HG02571 (cell line): ENCODE results near the gene DAD1.

Source experiments
- ATAC-seq: cut with Tn5 transposase; IDR thresholded peaks from one replicate; pipeline ENCODE4 v1.9.1; 2021; ENCODE audit warnings: mild to moderate bottlenecking, moderate library complexity; ENCODE audit not compliant: unreplicated experiment

DAD1 gene

GRCh38 chr14:22521449-22522239 is 67.4 kb downstream of the DAD1 start:
- no peak for ATAC-seq

DNA sequence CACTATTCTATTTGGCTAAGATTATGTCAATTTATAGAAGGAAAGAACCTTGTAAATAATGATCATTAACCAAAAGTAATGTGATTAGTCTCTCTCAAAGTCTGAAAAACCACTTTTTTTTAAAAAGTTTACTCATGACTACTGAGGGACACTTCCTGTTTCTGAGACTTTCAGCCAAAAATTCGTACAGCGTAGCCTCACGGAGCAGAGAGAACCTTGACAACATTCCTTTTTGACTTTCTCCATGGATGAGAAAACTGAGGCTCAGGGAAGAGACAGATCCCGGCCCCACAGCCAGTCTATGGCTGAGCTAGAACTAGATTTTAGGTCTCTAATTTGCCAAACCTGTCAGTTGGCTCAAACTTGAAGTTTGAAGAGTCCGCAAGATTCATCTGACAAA is 68.2 kb downstream of the DAD1 start:
- no peak for ATAC-seq

- ATAC-seq, result no peak
Observed at GRCh38 chr14:22519877-22520685, 68.9 kb downstream of the DAD1 start.

GRCh38 chr14:22518073-22518472 is 71.0 kb downstream of the DAD1 start:
- no peak for ATAC-seq

DNA sequence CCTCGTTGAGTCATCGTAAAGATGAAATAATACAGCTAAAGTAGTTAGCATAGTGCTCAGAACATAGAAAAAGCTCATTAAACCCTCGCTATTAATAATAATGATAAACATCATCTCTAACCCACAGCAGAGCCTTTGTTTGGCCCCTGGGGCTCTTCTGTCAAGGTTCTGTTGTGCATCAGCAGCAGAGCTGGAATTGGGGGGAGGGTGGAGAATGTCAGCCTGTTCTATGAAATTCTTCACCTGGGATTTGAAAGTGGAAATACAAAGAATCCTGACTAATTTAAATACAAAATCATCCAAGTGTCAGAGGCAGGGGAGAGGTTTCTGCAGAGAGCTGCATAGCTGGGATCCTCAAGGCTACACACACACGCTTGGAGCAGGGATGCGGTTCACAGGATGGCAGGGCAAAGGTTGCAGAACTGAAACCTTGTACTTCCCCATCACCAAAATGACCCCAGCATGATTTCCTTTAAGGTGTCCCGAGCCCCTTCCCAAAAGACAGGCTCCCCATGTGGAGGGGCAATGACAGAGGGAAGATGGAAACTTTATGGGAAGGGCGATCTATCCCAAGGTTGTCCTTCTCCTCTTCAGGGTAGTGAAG is 71.8 kb downstream of the DAD1 start:
- no peak for ATAC-seq

DNA sequence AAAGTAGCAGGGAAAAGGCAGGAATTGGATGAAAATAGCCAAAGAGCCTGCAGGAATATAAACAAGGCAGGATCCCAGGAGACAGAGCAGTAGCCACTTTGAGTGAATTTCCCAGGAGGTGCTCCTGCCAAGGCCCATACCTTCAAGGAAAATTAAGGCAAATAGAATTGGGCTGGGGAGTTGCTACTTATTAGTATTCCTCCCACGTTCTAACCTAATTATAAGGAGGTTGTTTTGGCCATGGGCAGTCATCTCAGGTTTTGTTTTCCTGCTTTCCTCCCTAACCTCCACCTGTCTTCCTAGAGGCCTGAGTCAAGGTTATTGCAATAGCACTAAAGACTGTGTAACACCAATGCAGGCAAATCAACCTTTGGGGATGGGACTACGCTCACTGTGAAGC is 73.1 kb downstream of the DAD1 start:
- no peak for ATAC-seq
